ENCODE data around the gene CXCL9.

GRCh38 chr4:75968084-75968483, 39.2 kb downstream of the CXCL9 start:
- no peak for TF ChIP-seq MYC (IDR thresholded peaks at IDR 0.05; ENCODE audit: low read depth, low read length)
- TF ChIP-seq CTCF (IDR thresholded peaks at IDR 0.05; ENCODE audit: low read depth, low read length): no peak
- TF ChIP-seq MAX (IDR thresholded peaks at IDR 0.05; ENCODE audit: low read depth, low read length): no peak
